ENCODE data around the gene AMPD3. TPM values are rescaled to one million over a fixed set of nuclear protein-coding genes. Genes with fewer than 3 reads are reported as not detected.

The AMPD3 gene
- polyA plus RNA-seq, 1 of the 3 experiments (the other 2 are of a cell fraction), result 1.7 TPM

DNA sequence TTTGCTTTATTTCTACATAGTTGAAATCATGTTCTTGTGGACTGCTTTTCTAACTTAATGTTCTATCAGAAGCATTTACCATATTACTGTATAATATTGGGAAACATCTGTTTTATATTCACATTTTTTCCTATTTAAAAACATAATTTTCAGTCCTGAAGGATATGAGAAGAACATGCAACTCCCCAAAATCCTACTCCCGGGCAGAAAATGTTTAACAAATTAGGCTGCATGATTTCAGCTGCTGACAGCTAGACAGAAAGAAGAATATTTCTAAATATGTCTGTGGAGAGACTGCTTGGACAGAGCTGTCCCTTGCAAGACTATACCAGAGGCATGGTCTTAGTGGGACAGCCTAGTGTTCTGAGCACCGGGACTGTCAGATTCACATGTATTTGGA, 15.7 kb upstream of the AMPD3 start:
- Histone ChIP-seq H3K4me3 (ENCODE audit: low read depth in 2 of 2, low read length in 1 of 2) (no peak overlapping the region), H3F3A (replicated peaks; ENCODE audit: insufficient read depth) (no peaks in the 10 kb centered on the region), H3K79me2 (ENCODE audit: insufficient read depth) (no peaks in the 10 kb centered on the region), H3K27me3 (ENCODE audit: insufficient read depth) (no peaks in the 10 kb centered on the region), H4K20me1 (ENCODE audit: insufficient read depth) (no peaks in the 10 kb centered on the region), H3K4me2 (no peak overlapping the region), H3K4me1 (ENCODE audit: control insufficient read depth in 1 of 2, insufficient read depth in 2 of 2, low read depth in 1 of 2, low read length in 1 of 2) (peaks cover 0 to 7% of the 10 kb centered on the region in 2 experiments; a peak in 1 of 4 replicates), H3K36me3 (replicated peaks in 1 of 2; ENCODE audit: control insufficient read depth in 1 of 2, insufficient read depth in 2 of 2, low read length in 1 of 2) (no peaks in the 10 kb centered on the region), H3K9me2 (no peaks in the 10 kb centered on the region), H3K9me3 (no peaks in the 10 kb centered on the region), H3K9ac (no peak overlapping the region), H3K27ac (ENCODE audit: low read depth in 2 of 2, low read length in 1 of 2) (no peak overlapping the region), H2AFZ (ENCODE audit: low read depth) (no peak overlapping the region)
- WGBS (ENCODE audit: low lambda C conversion rate), result 73% methylated on average over 2 of the region's 2 CpGs
- ChIA-PET POLR2A (no interaction called here), CTCF (interaction anchor here (1.3 to 1.7 kb wide), 2 partner anchors 12 to 18 kb away, joined by 3 read pairs; no protein-coding TSS in a partner anchor)
- TF ChIP-seq NRF1 (IDR thresholded peaks at IDR 0.05; ENCODE audit: low read depth, low read length) (no peak), MAX (IDR thresholded peaks at IDR 0.05; ENCODE audit: low read depth) (no peak), IRF3 (IDR thresholded peaks at IDR 0.05; ENCODE audit: low read depth, low read length) (no peak), EZH2phosphoT487 (IDR thresholded peaks at IDR 0.05; ENCODE audit: borderline replicate concordance, low read depth) (no peak), FOXJ3 (CRISPR knock-in tag; IDR thresholded peaks at IDR 0.05) (no peak), GATA2 (CRISPR knock-in tag; IDR thresholded peaks at IDR 0.05) (no peak), TEAD4 (IDR thresholded peaks at IDR 0.05; ENCODE audit: borderline replicate concordance, insufficient read depth) (no peak)
- no peak for DNase-seq

DNA sequence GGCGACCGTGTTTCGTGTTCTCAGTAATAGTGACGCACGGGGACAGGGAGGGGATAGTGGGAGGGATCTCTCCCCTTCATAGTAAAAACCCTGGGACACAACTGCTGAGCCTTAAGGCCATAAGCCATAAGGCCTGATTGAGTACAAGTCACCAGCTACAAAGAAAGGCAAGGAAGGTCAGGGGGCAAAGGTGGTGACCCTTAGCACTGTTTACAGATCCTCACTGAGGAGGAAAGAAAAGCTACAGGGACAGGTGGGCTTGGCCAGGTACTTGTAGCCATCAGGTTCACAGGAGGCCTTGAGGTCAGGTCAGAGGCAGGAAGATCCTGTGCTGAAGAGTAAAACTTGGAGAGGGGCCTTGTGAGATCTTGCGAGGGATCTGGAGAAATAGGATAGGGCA, 15.1 kb upstream of the AMPD3 start:
- H3K36me3 ChIP-seq (replicated peaks in 1 of 2; ENCODE audit: control insufficient read depth in 1 of 2, insufficient read depth in 2 of 2, low read length in 1 of 2), result no peaks in the 10 kb centered on the region
- H3K4me3 ChIP-seq (ENCODE audit: low read depth in 2 of 2, low read length in 1 of 2), result no peak overlapping the region
- no peaks in the 10 kb centered on the region for H3K9me3 ChIP-seq
- ChIA-PET POLR2A (no interaction called here), CTCF (interaction anchor here (0.6 to 1.7 kb wide), 4 partner anchors 10 to 17 kb away, joined by 3 read pairs; partner anchors contain the start of gene AMPD3)
- H3K27ac ChIP-seq (ENCODE audit: low read depth in 2 of 2, low read length in 1 of 2), result no peak overlapping the region; a peak in 1 of 4 replicates
- H2AFZ ChIP-seq (ENCODE audit: low read depth), result no peak overlapping the region
- peaks cover 0 to 9% of the 10 kb centered on the region in 2 experiments; a peak in 1 of 4 replicates for H3K4me1 ChIP-seq (ENCODE audit: control insufficient read depth in 1 of 2, insufficient read depth in 2 of 2, low read depth in 1 of 2, low read length in 1 of 2)
- TF ChIP-seq FOXJ3 (CRISPR knock-in tag; IDR thresholded peaks at IDR 0.05) (no peak), MEF2A (IDR thresholded peaks at IDR 0.05; ENCODE audit: borderline replicate concordance, low read depth) (no peak), PBX3 (IDR thresholded peaks at IDR 0.05) (no peak), CHD2 (IDR thresholded peaks at IDR 0.05; ENCODE audit: low read length, partially characterized antibody) (no peak), FOSL2 (IDR thresholded peaks at IDR 0.05; ENCODE audit: borderline replicate concordance, low read depth) (no peak), RFX5 (IDR thresholded peaks at IDR 0.05; ENCODE audit: low read length) (no peak), IRF3 (IDR thresholded peaks at IDR 0.05; ENCODE audit: low read depth, low read length) (no peak), NFIC (IDR thresholded peaks at IDR 0.05; ENCODE audit: borderline replicate concordance) (no peak), ELF1 (IDR thresholded peaks at IDR 0.05) (no peak)
- TF ChIP-seq, protein P1, sequence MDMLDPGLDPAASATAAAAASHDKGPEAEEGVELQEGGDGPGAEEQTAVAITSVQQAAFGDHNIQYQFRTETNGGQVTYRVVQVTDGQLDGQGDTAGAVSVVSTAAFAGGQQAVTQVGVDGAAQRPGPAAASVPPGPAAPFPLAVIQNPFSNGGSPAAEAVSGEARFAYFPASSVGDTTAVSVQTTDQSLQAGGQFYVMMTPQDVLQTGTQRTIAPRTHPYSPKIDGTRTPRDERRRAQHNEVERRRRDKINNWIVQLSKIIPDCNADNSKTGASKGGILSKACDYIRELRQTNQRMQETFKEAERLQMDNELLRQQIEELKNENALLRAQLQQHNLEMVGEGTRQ (IDR thresholded peaks at IDR 0.05; ENCODE audit: borderline replicate concordance, low read depth, low read length), result no peak
- no peak overlapping the region for H3K9ac ChIP-seq
- H3K4me2 ChIP-seq, result no peak overlapping the region
- WGBS (ENCODE audit: low lambda C conversion rate), result 89% methylated on average over 6 of the region's 6 CpGs
- H3F3A ChIP-seq (replicated peaks; ENCODE audit: insufficient read depth), result no peaks in the 10 kb centered on the region
- H3K9me2 ChIP-seq, result no peaks in the 10 kb centered on the region
- no peaks in the 10 kb centered on the region for H3K27me3 ChIP-seq (ENCODE audit: insufficient read depth)
- no peaks in the 10 kb centered on the region for H4K20me1 ChIP-seq (ENCODE audit: insufficient read depth)
- no peak for DNase-seq
- no peaks in the 10 kb centered on the region for H3K79me2 ChIP-seq (ENCODE audit: insufficient read depth)
